ENCODE data around the gene GADD45B.
"Not testable (repeated sequence)": the region's sequence is repeated elsewhere in the genome, so short reads cannot be mapped to it uniquely, and the experiment has no call there.

GADD45B gene

DNA sequence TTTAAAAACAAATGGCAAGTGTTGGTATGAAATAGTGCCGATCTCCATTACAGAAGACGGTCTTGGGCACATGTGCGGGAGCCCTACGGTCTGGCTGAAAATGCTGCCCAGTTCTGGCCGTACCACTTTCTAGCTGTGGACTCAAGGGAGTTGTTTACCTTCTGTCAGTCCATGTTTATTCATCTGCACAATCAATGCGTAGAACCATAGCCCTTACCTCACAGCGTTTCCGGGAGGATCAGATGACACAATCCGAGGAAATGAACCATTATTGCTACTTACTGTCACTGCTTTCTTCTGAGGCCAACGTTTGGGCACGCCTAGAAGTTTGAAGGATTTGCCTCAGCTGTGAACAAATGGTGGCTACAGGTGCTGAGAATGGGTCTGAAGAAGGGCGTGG is 31.2 kb downstream of the GADD45B start:
- DNase-seq = no peak
- intact Hi-C loops (cut with DNase I) = no loop called here

DNA sequence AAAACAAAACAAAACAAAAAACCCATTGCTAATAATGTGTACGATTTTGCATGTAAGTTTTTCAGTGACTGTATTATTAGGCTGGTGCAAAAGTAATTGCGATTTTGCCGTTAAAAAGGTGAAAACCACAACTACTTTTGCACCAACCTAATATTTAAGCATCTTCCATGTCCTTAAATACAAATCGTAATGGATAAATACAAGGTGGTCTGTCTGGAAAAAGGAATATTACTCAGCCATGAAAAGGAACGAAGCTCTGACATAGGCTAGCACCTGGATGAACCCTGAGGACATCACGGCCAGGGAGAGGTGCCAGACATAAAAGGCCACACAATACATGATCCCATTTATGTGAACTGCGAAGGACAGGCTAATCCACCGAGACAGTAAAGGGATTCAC is 33.2 kb downstream of the GADD45B start:
- intact Hi-C loops (cut with DNase I) = no loop called here
- DNase-seq = no peak

DNA sequence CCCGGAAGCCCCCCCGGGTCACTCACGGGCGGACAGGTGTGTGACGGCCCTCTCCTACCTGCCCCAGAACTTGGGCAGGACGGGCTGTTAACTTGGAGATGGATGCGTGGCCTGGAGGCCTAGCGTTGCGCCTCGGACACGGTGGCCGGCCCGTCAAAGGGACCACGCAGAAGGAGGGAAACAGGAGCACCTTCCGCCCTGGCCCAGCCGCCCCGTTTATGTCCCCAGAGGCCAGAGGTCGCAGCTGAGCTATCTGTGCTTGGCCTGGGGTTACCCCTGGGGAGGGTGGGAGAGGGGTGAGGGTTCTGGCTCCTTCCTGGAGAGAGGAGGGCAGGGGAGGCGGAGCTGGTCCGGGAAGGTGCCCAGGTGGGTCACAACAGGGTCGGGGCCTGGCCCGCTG is 35.6 kb downstream of the GADD45B start:
- peak in 1 of 10 donors; percentile 64 for DNase-seq
- intact Hi-C loops (cut with DNase I) = no loop called here

DNA sequence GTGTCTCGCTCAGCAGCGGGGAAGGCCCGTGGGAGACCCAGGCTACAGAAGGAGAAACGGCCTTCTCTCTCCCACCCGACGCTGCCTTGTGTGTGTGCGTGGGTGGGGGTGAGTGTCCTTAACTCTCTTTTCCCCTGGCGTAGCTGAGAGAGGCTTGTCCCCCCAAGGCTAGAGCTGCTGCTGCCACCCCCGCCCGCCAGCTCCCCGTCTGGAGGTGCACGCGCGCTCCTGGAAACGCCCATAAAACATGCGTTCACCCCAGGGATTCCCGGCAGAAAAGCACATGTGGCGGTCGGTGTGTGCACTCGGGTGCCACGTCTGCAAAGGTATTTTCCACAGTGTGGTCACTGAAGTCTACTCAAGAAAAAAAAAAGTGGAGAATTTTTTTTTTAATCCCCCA is 36.1 kb downstream of the GADD45B start:
- peak in 1 of 10 donors; percentile 24 for DNase-seq
- intact Hi-C loops (cut with DNase I) = no loop called here

DNA sequence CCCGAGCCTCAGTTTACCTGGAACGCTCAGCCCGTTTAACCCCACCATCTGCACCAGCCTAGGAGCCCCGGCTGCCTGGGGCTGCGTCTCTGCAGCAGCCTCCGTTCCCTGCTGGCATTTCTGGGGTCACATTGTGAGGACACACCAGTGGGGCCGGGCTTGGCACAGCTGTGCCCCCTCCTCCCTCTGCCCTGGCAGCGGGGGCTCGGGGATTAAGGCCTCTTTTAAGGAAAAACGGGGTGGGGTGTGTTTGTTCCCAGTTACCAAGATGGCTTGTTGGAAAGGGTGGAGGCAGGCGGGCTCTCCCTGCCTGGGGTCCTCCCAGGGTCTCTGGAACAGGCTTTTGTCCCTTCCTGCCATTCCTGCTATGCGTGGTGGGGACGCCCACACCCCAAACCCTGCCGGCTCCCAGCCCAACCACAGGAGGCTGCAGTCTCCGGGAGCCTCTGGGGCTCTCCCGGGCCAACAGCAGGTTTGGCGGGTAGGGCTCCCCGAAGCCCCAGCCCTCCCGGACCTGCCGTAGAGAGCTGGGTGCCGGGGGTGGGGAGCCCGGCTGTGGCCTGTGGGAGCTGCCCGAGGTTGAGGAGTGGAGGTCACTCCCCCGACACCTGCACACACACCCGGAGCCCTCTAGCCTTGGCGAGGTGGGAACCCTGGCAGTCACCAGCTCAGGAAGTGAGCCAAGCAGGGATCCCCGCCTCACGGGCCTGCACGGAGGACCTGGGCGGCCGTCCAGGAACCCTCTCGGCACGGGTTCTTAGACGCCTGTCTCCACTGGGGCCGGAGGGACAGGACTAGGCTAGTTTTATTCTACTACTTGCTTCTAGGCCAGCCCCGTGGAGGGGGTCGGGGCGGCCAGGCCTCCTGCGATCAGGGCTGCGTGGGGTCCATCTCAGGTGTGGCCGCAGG is 36.9 kb downstream of the GADD45B start:
- intact Hi-C loops (cut with DNase I) = no loop called here
- peak in 1 of 10 donors; percentile 65 for DNase-seq

DNA sequence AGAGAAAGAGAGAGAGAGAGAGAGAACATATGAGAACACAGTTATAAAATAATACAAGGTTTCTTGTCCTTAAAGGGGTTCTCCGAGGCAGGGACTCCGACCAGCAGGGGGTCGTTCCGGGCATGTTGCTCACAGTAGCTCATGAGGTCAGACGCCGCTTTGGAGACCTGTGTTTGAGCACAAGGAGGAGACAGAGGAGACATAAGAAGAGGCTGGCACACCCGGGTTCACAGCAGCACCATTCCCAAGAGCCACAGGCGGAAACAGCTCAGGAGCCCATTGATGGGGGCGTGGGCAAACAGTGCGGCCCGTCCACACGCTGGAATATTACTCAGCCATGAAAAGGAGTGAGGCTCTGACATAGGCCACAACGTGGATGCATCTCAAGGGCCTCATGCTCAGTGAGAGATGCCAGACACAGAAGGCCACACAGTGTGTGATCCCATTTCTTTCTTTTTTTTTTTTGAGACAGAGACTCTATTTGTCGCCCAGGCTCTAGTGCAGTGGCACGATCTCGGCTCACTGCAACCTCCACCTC is 39.1 kb downstream of the GADD45B start:
- DNase-seq = peak in 2 of 10 donors; percentile 24 to 55
- intact Hi-C loops (cut with DNase I) = no loop called here

DNA sequence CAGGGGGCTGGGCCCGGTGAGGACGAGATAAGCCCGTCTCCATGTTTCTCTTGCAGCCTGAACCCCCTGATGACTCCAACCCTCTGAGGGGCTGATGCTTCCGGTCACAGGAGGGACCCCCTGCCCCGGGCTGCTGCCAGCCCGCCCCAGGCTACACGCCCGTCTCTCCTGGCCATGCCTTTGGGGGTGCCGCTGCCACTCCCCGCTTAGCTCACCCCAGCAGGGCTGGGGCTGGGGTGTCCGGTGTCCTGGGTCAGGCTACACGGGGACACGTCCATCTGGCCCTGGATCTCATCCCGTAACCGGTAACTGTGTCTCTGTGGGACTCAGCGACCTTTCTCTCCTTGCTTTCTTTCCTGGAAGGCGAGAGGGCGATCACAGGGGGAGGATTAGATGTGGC is 40.8 kb downstream of the GADD45B start:
- intact Hi-C loops (cut with DNase I) = no loop called here
- DNase-seq = peak in 2 of 10 donors; percentile 17 to 61

DNA sequence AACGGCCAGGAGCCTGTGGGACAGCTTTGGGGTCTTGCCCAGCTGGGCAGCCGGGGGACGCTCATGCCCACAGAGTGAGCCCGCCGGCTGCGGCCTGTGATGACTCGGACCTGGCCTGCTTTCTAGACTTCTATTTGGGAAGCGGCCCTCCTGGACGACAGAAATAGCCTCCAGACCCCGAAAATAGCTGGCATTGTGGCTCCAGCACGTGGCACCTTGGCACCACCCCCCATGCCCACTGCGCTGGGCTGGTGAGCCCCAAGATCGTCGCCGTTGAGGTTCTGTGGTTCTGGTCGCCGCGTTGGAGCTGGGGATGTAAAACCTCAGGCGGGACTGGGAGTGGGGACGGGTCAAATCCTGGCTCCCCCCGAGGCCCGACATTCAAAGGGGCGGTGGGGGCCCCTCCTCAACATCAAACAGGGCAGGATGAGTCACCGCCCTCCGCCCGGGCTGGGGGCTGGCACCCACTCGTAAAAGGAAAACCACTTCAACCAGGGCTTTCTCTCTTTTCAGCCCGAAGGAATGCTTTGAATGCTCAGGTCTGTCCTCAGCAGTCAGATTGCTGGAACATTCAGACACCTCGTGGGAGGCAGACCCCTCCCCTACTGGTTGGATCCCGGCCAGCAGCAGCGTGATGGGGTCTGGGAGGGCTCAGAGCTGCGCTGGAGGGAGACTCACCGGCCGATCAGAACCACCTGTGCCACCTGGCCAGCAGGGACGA is 42.1 kb downstream of the GADD45B start:
- intact Hi-C loops (cut with DNase I) = no loop called here
- DNase-seq = peak in 2 of 10 donors; percentile 62 to 79

DNA sequence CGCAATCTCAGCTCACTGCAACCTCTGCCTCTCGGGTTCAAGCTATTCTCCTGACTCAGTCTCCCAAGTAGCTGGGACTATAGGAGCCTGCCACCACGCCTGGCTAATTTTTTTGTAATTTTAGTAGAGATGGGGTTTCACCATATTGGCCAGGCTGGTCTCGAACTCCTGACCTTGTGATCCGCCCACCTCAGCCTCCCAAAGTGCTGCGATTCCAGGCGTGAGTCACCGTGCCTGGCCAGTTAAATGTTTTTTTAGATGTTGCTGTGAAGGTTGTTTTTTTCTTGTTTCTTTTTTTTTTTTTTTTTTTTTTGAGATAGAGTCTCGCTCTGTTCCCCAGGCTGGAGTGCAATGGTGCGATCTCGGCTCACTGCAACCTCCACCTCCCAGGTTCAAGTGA is 42.9 kb downstream of the GADD45B start:
- peak in 2 of 10 donors; percentile 32 to 47 for DNase-seq
- intact Hi-C loops (cut with DNase I) = not testable (repeated sequence)

DNA sequence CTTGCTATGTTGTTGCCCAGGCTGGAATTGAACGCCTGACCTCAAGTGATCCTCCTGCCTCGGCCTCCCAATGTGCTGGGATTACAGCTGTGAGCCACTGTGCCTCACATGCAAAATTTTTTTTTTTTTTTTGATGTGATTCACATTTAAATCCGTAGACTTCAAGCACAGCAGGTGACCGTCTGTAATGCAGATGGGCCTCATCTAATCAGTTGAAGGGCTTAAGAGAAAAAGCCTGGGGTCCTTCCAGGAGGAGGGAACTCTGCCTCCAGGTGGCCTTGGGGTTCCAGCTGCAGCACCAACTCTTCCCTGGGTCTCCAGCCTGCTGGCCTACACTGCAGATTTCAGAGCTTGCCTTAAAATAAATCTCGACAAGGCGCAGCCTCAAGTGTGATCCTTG is 43.6 kb downstream of the GADD45B start:
- intact Hi-C loops (cut with DNase I) = no loop called here
- peak in 2 of 10 donors; percentile 26 to 29 for DNase-seq

DNA sequence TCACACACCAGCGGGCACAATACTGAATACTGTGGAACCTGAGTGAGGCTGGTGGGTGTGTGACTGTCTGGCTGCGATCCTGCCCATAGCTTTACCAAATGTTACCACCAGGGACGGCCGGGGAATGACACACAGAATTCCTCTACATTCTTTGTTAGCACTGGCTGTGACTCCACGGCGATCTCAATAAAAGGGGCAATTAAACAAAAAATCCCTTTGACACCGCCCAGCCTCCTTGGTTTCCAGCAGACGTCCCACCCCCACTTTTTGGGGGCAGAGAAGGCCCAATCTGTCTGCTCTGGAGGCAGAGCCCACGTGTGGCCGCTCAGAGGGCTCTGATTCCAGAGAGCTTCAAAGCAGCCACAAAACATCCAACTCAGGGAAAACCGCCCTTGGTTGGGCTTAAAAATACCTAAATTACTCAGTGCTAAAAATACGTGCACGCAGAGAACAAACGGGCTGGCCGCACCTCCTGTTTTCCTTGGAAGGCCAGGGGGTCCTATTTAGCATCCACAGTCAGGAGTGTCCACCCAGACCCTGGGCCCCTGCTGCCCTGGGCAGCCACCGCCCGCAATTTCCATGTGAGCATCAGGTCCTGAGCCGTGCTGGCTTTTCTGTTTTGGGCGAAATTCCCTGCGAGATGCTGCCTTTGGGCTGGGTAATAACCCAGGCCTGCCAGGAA is 47.8 kb downstream of the GADD45B start:
- intact Hi-C loops (cut with DNase I) = no loop called here
- DNase-seq = peak in 6 of 10 donors; percentile 28 to 89 (median 56)

DNA sequence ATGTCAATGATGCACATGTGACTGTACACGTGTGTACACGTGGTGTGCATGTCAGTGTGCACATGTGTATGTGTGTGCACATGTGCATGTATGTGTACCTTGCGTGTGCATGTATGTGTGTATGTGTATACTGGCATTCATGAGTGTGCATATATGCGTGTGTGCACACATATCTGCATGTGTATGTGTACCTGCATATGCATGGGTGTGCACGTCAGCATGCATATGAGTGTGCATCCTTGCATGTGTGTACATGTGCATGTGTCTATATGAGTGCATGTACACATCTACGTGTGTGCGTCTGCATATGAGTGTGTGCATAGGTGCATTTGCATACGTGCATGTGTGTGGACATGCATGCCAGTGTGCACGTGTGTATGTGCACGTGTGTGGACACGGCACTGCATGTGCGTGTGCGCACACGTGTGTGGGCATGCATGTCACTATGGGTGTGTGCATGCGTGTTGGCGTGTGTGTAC is 48.5 kb downstream of the GADD45B start:
- DNase-seq = no peak

DNA sequence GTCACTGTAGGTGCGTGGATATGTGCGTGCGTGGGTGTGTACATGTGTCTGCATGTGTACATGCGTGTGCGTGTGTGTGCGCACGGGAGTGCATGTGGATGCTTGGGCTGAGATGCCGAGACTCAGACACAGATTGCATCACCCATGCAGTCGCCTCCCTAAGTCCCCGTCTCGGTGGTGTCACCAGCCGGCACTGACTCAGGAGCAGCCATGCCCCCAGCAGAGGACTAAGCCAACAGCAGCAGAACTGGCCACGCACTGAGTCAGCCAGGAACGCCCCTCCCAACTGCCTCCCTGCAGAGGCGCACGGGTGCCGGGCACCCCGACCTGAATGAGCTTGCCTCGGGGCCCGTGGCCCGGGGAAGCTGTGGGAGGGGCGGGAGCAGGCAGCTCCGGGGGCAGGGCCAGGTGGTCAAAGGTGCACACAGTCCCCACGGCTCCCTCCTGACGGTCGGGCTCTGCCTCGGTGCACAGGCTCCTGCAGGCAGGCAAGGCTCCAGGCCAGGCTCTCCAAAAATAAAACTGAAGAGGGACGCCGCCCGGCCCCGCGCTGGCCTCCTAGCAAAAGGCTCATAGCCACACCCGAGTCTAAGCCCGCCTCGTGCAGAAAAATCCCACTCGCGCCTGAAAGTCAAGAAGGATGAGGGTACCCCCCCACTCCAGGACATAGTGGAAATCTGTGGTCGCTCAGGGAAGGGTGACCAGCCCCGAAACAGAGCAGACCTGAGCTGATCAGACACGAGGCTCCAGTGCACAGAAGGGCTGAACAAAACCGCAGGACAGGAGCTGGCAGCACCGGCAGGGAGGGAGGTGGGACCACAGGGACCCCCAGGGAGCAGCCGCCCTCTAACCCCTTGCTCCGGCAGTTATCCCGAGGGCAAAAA is 49.2 kb downstream of the GADD45B start:
- DNase-seq = peak in 7 of 10 donors; percentile 55 to 94 (median 78)
- intact Hi-C loops (cut with DNase I) = no loop called here

More for the DNA sequence above, 48.5 kb downstream of the GADD45B start:
- intact Hi-C loops (cut with DNase I) = no loop called here

DNA sequence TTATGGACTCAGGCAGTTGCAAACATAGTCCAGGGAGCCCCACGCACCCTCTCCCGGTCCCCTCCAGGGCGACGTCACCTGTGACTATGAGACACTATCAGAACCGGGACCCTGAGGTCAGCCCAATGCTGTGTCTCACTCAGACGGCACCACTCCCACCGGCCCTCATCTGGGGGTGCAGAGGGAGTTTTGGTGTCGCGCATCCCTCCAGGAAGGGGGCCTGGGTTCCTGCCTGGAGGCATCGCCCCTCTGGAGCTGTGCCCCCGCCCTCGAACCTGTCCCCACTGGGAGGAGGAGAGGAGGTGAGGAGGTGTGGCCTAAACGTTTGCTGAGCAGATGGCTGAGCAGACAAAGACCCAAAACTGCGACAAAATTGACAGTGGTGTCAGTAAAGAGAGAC is 51.2 kb downstream of the GADD45B start:
- intact Hi-C loops (cut with DNase I) = no loop called here
- DNase-seq = peak in 2 of 10 donors; percentile 46 to 61

DNA sequence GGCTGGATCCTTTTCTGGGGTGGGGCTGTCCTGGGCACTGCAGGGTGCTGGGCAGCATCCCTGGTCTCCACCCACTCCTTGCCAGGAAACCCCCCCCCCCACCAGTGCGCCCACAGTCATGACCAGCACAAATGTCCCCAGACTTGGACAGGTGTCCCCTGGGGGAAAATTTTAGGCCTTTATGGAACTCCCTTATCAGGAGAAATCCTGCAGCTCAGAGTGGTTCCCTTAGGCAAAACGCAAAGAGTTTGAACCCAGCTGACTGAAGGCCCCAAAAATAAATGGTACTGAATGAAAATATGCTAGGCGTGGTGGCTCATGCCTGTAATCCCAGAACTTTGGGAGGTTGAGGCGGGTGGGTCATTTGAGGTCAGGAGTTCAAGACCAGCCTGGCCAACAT is 51.8 kb downstream of the GADD45B start:
- no peak for DNase-seq
- intact Hi-C loops (cut with DNase I) = no loop called here

All from posterior cingulate gyrus (tissue), 11 donors.